CD14-positive monocyte (primary cell): Measurements from ENCODE around the gene LYRM2. TPM values are rescaled to one million over a fixed set of nuclear protein-coding genes. Genes with fewer than 3 reads are reported as not detected.

ENCODE experiments used
- DNase-seq, 3 donors: peaks; one replicate each; pipeline ENCODE4 v3.0.0-alpha.2; 2011 to 2022
- H2AFZ ChIP-seq: 2 replicates; pipeline ENCODE4 v1.6.0; 2012; ENCODE audit warnings: mild to moderate bottlenecking, low read depth, low read length, inconsistent platforms; ENCODE audit not compliant: insufficient read depth, poor library complexity, severe bottlenecking
- H3K27ac ChIP-seq, 2 donors: 1 replicate in 1 of 2; 2 replicates in 1 of 2; pipeline ENCODE4 v1.5.1; 2012 to 2013; ENCODE audit warnings: low read length in 2 of 2, control low read depth in 1 of 2, inconsistent platforms in 1 of 2, low read depth in 1 of 2, mild to moderate bottlenecking in 1 of 2
- H3K27me3 ChIP-seq, 2 donors: one replicate each; pipeline versions ENCODE4 v1.6.0 to v1.6.1; 2011 to 2013; ENCODE audit warnings: low read length in 2 of 2; ENCODE audit not compliant: control insufficient read depth in 2 of 2, insufficient read depth in 2 of 2
- H3K36me3 ChIP-seq, 2 donors: replicated peaks in 1 of 2; 1 replicate in 1 of 2; 2 replicates in 1 of 2; pipeline versions ENCODE4 v1.5.1 to v1.6.1; 2012 to 2013; ENCODE audit warnings: low read length in 2 of 2, control low read depth in 1 of 2, inconsistent platforms in 1 of 2, mild to moderate bottlenecking in 1 of 2; ENCODE audit not compliant: insufficient read depth in 2 of 2, control insufficient read depth in 1 of 2
- H3K4me1 ChIP-seq, 2 donors: 1 replicate in 1 of 2; 2 replicates in 1 of 2; pipeline versions ENCODE4 v1.5.1 to v1.6.1; 2012 to 2013; ENCODE audit warnings: low read length in 2 of 2, control low read depth in 1 of 2, inconsistent platforms in 1 of 2, mild to moderate bottlenecking in 1 of 2, moderate library complexity in 1 of 2; ENCODE audit not compliant: insufficient read depth in 2 of 2, control insufficient read depth in 1 of 2
- H3K4me2 ChIP-seq: replicated peaks from 2 replicates; pipeline ENCODE3; 2012; ENCODE audit warnings: low read length, moderate library complexity, mild to moderate bottlenecking; ENCODE audit not compliant: poor library complexity, severe bottlenecking; ENCODE audit errors: extremely low read depth
- H3K4me3 ChIP-seq, 3 experiments: fragments of 200-600 bp in 1 of 3; sonication (generic) in 1 of 3; replicated peaks in 1 of 3; 1 replicate in 2 of 3; 2 replicates in 1 of 3; pipeline ENCODE4 v1.5.1; 2011 to 2013; ENCODE audit warnings: low read length in 3 of 3, mild to moderate bottlenecking in 3 of 3, control low read depth in 2 of 3, low read depth in 2 of 3, inconsistent platforms in 1 of 3, moderate library complexity in 1 of 3
- H3K79me2 ChIP-seq: 2 replicates; pipeline ENCODE4 v1.6.0; 2012; ENCODE audit warnings: mild to moderate bottlenecking, control low read depth, inconsistent platforms, low read length, moderate library complexity; ENCODE audit not compliant: insufficient read depth
- H3K9ac ChIP-seq: 2 replicates; pipeline ENCODE4 v1.6.0; 2017; ENCODE audit warnings: low read length, mild to moderate bottlenecking; ENCODE audit not compliant: insufficient read depth, poor library complexity, severe bottlenecking
- H3K9me3 ChIP-seq, 2 donors: replicated peaks in 1 of 2; 1 replicate in 1 of 2; 2 replicates in 1 of 2; pipeline versions ENCODE4 v1.5.1 to v1.6.1; 2012 to 2013; ENCODE audit warnings: low read length in 2 of 2, control low read depth in 1 of 2; ENCODE audit not compliant: control insufficient read depth in 1 of 2, insufficient read depth in 1 of 2
- H4K20me1 ChIP-seq: 2 replicates; pipeline ENCODE4 v1.6.0; 2012; ENCODE audit warnings: mild to moderate bottlenecking, low read length, control low read depth, moderate library complexity; ENCODE audit not compliant: insufficient read depth
- H3K27ac Mint-ChIP-seq, 7 donors: one replicate each; pipeline ENCODE4 v1.8.0; 2020; ENCODE audit warnings: mild to moderate bottlenecking in 7 of 7, mixed read lengths in 7 of 7, moderate library complexity in 6 of 7, inconsistent platforms in 2 of 7
- H3K27me3 Mint-ChIP-seq, 3 donors: one replicate each; pipeline ENCODE4 v1.8.0; 2021 to 2022; ENCODE audit warnings: low read depth in 3 of 3, mild to moderate bottlenecking in 3 of 3, mixed read lengths in 3 of 3, moderate library complexity in 3 of 3, inconsistent platforms in 1 of 3
- H3K36me3 Mint-ChIP-seq, 2 donors: one replicate each; pipeline ENCODE4 v1.8.0; 2020; ENCODE audit warnings: mixed read lengths in 2 of 2, inconsistent platforms in 1 of 2, mild to moderate bottlenecking in 1 of 2
- H3K4me1 Mint-ChIP-seq: one replicate; pipeline ENCODE4 v1.8.0; 2020; ENCODE audit warnings: mild to moderate bottlenecking, mixed read lengths
- H3K4me3 Mint-ChIP-seq, 2 donors: one replicate each; pipeline ENCODE4 v1.8.0; 2020; ENCODE audit warnings: mild to moderate bottlenecking in 2 of 2, mixed read lengths in 2 of 2, moderate library complexity in 1 of 2
- H3K9me3 Mint-ChIP-seq, 7 donors: one replicate each; pipeline ENCODE4 v1.8.0; 2020 to 2022; ENCODE audit warnings: mixed read lengths in 7 of 7, mild to moderate bottlenecking in 6 of 7, moderate library complexity in 6 of 7, inconsistent platforms in 2 of 7
- CTCF ChIP-seq: fragments of 200-600 bp; IDR thresholded peaks from one replicate; pipeline ENCODE4 v1.8.0; 2022; ENCODE audit warnings: antibody characterized with exemption, mild to moderate bottlenecking
- WGBS: methylation state at CpG from one replicate; pipeline ENCODE4 v1.1.5; 2013; ENCODE audit warnings: missing lambda C conversion rate; ENCODE audit not compliant: insufficient coverage; 5-methylcytosine and 5-hydroxymethylcytosine counted together
- intact Hi-C, 2 donors: fragments of 100-400 bp; cut with micrococcal nuclease; formaldehyde crosslinking; loops; one replicate each; pipeline versions ENCODE4 v1.15.0 to v1.15.1; 2023
- polyA plus RNA-seq, 3 donors: library from polyadenylated mRNA; depleted of rRNA in 1 of 3; unstranded in 2 of 3; stranded (reverse) in 1 of 3; fragments of 300-500 nt in 2 of 3; fragments of >200 nt in 1 of 3; fragmentation: Illumina TruSeq in 2 of 3; gene quantifications; 1 replicate in 2 of 3; 2 replicates in 1 of 3; pipeline ENCODE4 v1.2.3, GENCODE V29; 2012 to 2021

The LYRM2 gene
- polyA plus RNA-seq, 3 donors: 13.2 to 64.0 (median 58.1) TPM

- Histone ChIP-seq H3K4me3 (no peak overlapping the region), H3K36me3 (no peaks in the 10 kb centered on the region), H3K27me3 (no peaks in the 10 kb centered on the region), H3K27ac (no peak overlapping the region), H3K9ac (no peak overlapping the region), H4K20me1 (no peaks in the 10 kb centered on the region), H3K9me3 (no peaks in the 10 kb centered on the region), H3K4me1 (no peaks in the 10 kb centered on the region), H3K79me2 (no peaks in the 10 kb centered on the region), H3K4me2 (no peak overlapping the region), H2AFZ (no peak overlapping the region)
- H3K4me1 Mint-ChIP-seq: no peaks in the 10 kb centered on the region
- TF ChIP-seq CTCF: no peak
- peak overlapping the region in 1 of 7 donors; percentile 40 for H3K27ac Mint-ChIP-seq
- intact Hi-C loops: no loop called here
- no CpG with 5 or more reads among the region's 4 CpGs for WGBS
- H3K4me3 Mint-ChIP-seq: no peak overlapping the region
- H3K9me3 Mint-ChIP-seq: no peaks in the 10 kb centered on the region
- no peaks in the 10 kb centered on the region for H3K27me3 Mint-ChIP-seq
- no peaks in the 10 kb centered on the region for H3K36me3 Mint-ChIP-seq
- no peak for DNase-seq
Observed at GRCh38 chr6:89582669-89583325, 55.8 kb downstream of the LYRM2 start.

GRCh38 chr6:89581689-89582088 lies 56.9 kb downstream of the LYRM2 start:
- Histone ChIP-seq H3K27me3 (no peaks in the 10 kb centered on the region), H2AFZ (no peak overlapping the region), H3K4me2 (no peak overlapping the region), H3K27ac (no peak overlapping the region), H4K20me1 (no peaks in the 10 kb centered on the region), H3K9me3 (no peaks in the 10 kb centered on the region), H3K9ac (no peak overlapping the region), H3K4me3 (no peak overlapping the region), H3K36me3 (no peaks in the 10 kb centered on the region), H3K4me1 (no peaks in the 10 kb centered on the region), H3K79me2 (no peaks in the 10 kb centered on the region)
- Mint-ChIP-seq H3K27me3 (no peaks in the 10 kb centered on the region), H3K9me3 (no peaks in the 10 kb centered on the region), H3K4me1 (no peaks in the 10 kb centered on the region), H3K4me3 (no peak overlapping the region), H3K36me3 (no peaks in the 10 kb centered on the region), H3K27ac (no peak overlapping the region)
- DNase-seq: no peak
- intact Hi-C loops: no loop called here
- no peak for TF ChIP-seq CTCF
- 100% methylated on average over 2 of the region's 4 CpGs for WGBS
